GM10266 (cell line): ENCODE results near the gene NUDT3.

Source experiments
- DNase-seq: peaks from one replicate; pipeline ENCODE4 v3.0.0; 2012; ENCODE audit errors: extremely low spot score
- CTCF ChIP-seq: IDR thresholded peaks from 2 replicates; pipeline ENCODE4 v1.5.1; 2012; ENCODE audit warnings: mild to moderate bottlenecking, low read depth; ENCODE audit not compliant: control insufficient read depth, insufficient read depth; ENCODE audit errors: missing control alignments

NUDT3 gene

GRCh38 chr6:34238585-34239499 lies 153.6 kb downstream of the NUDT3 start:
- DNase-seq, result peak; percentile 35
- no peak for TF ChIP-seq CTCF

- peak; percentile 78 for DNase-seq
Observed at GRCh38 chr6:34237722-34238584, 154.5 kb downstream of the NUDT3 start.

GRCh38 chr6:34237316-34237721 lies 155.2 kb downstream of the NUDT3 start:
- no peak for TF ChIP-seq CTCF

More at GRCh38 chr6:34237722-34238584, 154.5 kb downstream of the NUDT3 start:
- peak; percentile 40 for TF ChIP-seq CTCF

GRCh38 chr6:34236443-34237315 lies 155.8 kb downstream of the NUDT3 start, which contains the start of gene HMGA1:
HMGA1 (plus strand) TSS chr6:34236873; CDS start chr6:34240781, 3,908 bp downstream.
- TF ChIP-seq CTCF, result no peak
- peak; percentile 99 for DNase-seq

More at GRCh38 chr6:34237316-34237721, 155.2 kb downstream of the NUDT3 start:
- peak; percentile 68 for DNase-seq

- TF ChIP-seq CTCF, result no peak
- peak; percentile 55 for DNase-seq
Observed at GRCh38 chr6:34236131-34236442, 156.4 kb downstream of the NUDT3 start.

- TF ChIP-seq CTCF, result no peak
- DNase-seq, result peak; percentile 82
Observed at GRCh38 chr6:34235307-34236130, 156.9 kb downstream of the NUDT3 start.
